ENCODE results near the gene FBXO34.
"Not testable (repeated sequence)": the region's sequence is repeated elsewhere in the genome, so short reads cannot be mapped to it uniquely, and the experiment has no call there.

FBXO34 gene

DNA sequence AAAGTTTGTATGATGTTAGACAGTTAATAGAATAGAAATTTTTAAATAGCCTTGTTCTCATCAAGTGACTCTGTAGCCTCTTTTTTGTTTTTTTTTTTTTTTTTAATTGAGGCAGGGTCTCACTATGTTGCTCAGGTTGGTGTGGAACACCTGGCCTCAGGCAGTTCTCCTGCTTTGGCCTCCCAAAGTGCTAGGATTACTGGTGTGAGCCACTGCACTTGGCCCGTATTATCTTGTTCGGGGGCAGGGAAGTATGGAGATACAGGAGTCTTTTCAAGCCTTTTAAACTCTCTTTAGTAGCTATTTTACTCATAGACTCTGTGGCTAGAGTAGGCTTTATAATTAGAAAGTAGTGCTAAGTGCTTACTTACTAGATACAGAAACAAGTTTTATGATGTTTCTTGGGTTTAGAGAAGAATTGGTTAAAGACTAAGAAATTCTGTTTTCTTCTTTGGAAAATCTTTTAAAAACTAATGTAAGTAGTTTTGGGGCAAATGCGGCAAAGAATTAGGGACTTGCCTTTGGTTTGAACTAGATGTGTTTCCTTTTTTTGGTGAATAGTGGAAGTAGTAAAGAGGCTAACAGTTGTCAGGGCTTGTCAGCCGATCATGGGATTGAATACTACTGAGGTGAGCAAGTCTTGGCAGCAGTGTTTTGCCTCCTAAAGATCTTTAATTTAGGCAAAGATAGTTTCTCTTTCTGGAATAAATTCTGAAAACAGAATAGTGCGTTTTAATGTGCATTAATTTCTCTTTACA, 31.3 kb downstream of the FBXO34 start:
- no peak overlapping the region for H3K9ac ChIP-seq (ENCODE audit: low read length)
- no peak overlapping the region for H3K4me3 ChIP-seq (ENCODE audit: low read length)
- no peaks in the 10 kb centered on the region for H3K36me3 ChIP-seq (ENCODE audit: control insufficient read depth, insufficient read depth, low read length)
- no peak overlapping the region for H3K27ac ChIP-seq (ENCODE audit: low read depth, low read length)
- peaks cover 2% of the 10 kb centered on the region for H3K4me1 ChIP-seq (ENCODE audit: control insufficient read depth, insufficient read depth, low read length)
- H3K27me3 ChIP-seq (ENCODE audit: control insufficient read depth, insufficient read depth, low read length), result no peaks in the 10 kb centered on the region

- Histone ChIP-seq H3K4me3 (ENCODE audit: low read length) (no peak overlapping the region), H3K27ac (ENCODE audit: low read depth, low read length) (no peak overlapping the region), H3K27me3 (ENCODE audit: control insufficient read depth, insufficient read depth, low read length) (no peaks in the 10 kb centered on the region), H3K9ac (ENCODE audit: low read length) (no peak overlapping the region), H3K4me1 (ENCODE audit: control insufficient read depth, insufficient read depth, low read length) (peaks cover 2% of the 10 kb centered on the region), H3K36me3 (ENCODE audit: control insufficient read depth, insufficient read depth, low read length) (no peaks in the 10 kb centered on the region)
Observed at GRCh38 chr14:55303125-55303499, 31.9 kb downstream of the FBXO34 start.

- Histone ChIP-seq H3K27me3 (ENCODE audit: control insufficient read depth, insufficient read depth, low read length) (no peaks in the 10 kb centered on the region), H3K27ac (ENCODE audit: low read depth, low read length) (no peak overlapping the region), H3K4me3 (ENCODE audit: low read length) (no peak overlapping the region), H3K4me1 (ENCODE audit: control insufficient read depth, insufficient read depth, low read length) (peaks cover 2% of the 10 kb centered on the region), H3K36me3 (ENCODE audit: control insufficient read depth, insufficient read depth, low read length) (no peaks in the 10 kb centered on the region), H3K9ac (ENCODE audit: low read length) (no peak overlapping the region)
Observed at GRCh38 chr14:55303691-55304145, 32.5 kb downstream of the FBXO34 start.

GRCh38 chr14:55306938-55307589, 35.8 kb downstream of the FBXO34 start:
- H3K9ac ChIP-seq (ENCODE audit: low read length), result no peak overlapping the region
- peak overlapping the region; percentile 4 for H3K4me3 ChIP-seq (ENCODE audit: low read length)
- no peaks in the 10 kb centered on the region for H3K36me3 ChIP-seq (ENCODE audit: control insufficient read depth, insufficient read depth, low read length)
- H3K27me3 ChIP-seq (ENCODE audit: control insufficient read depth, insufficient read depth, low read length), result no peaks in the 10 kb centered on the region
- peaks cover 2% of the 10 kb centered on the region for H3K4me1 ChIP-seq (ENCODE audit: control insufficient read depth, insufficient read depth, low read length)
- H3K27ac ChIP-seq (ENCODE audit: low read depth, low read length), result no peak overlapping the region

DNA sequence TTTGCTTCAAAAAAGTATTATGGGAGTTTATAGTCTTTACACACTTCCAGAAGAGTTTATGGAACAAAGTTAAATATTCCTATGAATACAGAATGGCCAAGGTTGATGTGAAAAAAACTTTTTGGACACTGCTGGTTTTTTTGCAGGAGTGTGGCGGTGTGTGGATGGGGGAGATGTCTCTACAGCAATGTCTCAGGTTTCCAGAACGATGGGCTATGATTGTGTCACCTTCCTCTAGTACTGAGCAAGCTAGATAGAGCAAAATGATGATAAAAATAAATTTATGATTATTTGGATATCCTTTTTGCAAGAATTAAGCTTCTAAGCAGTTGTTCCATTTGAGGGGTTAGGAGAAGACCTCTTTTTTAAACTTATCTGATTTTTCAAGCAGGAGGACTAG, 37.9 kb downstream of the FBXO34 start:
- no peaks in the 10 kb centered on the region for H3K4me1 ChIP-seq (ENCODE audit: control insufficient read depth, insufficient read depth, low read length)
- no peak overlapping the region for H3K27ac ChIP-seq (ENCODE audit: low read depth, low read length)

DNA sequence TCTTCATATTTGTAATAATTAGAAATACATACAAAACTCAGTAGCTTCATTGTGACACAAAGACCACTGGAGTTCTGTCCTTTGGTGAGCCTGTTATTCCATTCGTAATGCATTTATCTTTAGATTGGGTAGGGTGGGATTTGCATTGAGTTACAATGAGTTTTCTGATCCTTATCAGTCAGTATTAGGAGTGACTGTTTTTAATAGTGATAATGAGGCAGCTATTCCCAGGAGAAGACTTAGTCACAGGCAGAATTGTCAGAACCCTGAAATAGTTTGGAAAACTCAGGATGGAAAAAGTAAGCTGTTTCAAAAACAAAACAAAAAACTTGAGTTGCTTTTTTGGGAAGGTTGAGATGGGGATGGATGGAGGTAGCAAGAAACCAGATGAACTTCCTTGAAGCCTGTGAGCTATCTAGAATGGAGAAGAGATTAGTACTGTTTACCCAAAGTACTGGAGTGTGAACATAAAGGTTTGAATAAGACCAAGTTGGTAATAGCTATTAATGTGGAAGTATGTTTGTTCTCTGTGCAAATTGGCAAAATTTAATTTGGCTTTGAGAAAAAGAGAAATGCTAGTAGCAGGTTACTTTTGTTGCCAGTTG, 38.6 kb downstream of the FBXO34 start:
- H3K4me1 ChIP-seq (ENCODE audit: control insufficient read depth, insufficient read depth, low read length), result no peaks in the 10 kb centered on the region

More for the DNA sequence above, 37.9 kb downstream of the FBXO34 start:
- H3K4me3 ChIP-seq (ENCODE audit: low read length), result no peak overlapping the region
- H3K27me3 ChIP-seq (ENCODE audit: control insufficient read depth, insufficient read depth, low read length), result no peaks in the 10 kb centered on the region
- peaks cover 5% of the 10 kb centered on the region for H3K36me3 ChIP-seq (ENCODE audit: control insufficient read depth, insufficient read depth, low read length)
- H3K9ac ChIP-seq (ENCODE audit: low read length), result no peak overlapping the region

DNA sequence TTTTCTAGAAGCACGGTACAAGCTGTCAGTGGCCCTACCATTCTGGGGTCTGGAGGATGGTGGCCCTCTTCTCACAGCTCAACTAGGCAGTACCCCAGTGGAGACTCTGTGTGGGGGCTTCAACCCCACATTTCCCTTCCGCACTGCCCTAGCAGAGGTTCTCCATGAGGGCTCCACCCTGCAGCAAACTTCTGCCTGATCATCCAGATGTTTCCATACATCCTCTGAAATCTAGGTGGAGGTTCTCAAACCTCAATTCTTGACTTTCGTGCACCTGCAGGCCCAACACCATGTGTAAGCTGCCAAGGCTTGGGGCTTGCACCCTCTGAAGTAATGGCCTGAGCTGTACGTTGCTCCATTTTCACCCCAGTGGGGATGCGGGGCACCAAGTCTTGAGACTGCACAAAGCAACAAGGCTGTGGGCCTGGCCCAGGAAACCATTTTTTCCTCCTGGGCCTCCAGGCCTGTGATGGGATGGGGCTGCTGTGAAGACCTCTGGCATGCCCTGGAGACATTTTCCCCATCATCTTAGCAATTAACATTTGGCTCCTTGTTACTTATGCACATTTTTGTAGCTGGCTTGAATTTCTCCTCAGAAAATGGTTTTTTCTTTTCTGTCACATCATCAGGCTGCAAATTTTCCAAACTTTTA, 41.3 kb downstream of the FBXO34 start:
- not testable (repeated sequence) for H3K4me3 ChIP-seq (ENCODE audit: low read length); H3K27me3 ChIP-seq (ENCODE audit: control insufficient read depth, insufficient read depth, low read length); H3K36me3 ChIP-seq (ENCODE audit: control insufficient read depth, insufficient read depth, low read length); H3K4me1 ChIP-seq (ENCODE audit: control insufficient read depth, insufficient read depth, low read length); H3K27ac ChIP-seq (ENCODE audit: low read depth, low read length); H3K9ac ChIP-seq (ENCODE audit: low read length)

More for the DNA sequence above, 38.6 kb downstream of the FBXO34 start:
- Histone ChIP-seq H3K27me3 (ENCODE audit: control insufficient read depth, insufficient read depth, low read length) (no peaks in the 10 kb centered on the region), H3K27ac (ENCODE audit: low read depth, low read length) (no peak overlapping the region), H3K9ac (ENCODE audit: low read length) (no peak overlapping the region), H3K36me3 (ENCODE audit: control insufficient read depth, insufficient read depth, low read length) (peaks cover 5% of the 10 kb centered on the region), H3K4me3 (ENCODE audit: low read length) (no peak overlapping the region)

- no peak overlapping the region for H3K9ac ChIP-seq (ENCODE audit: low read length)
- no peak overlapping the region for H3K4me3 ChIP-seq (ENCODE audit: low read length)
- no peaks in the 10 kb centered on the region for H3K27me3 ChIP-seq (ENCODE audit: control insufficient read depth, insufficient read depth, low read length)
- H3K36me3 ChIP-seq (ENCODE audit: control insufficient read depth, insufficient read depth, low read length), result peaks cover 5% of the 10 kb centered on the region
- H3K27ac ChIP-seq (ENCODE audit: low read depth, low read length), result no peak overlapping the region
- H3K4me1 ChIP-seq (ENCODE audit: control insufficient read depth, insufficient read depth, low read length), result no peaks in the 10 kb centered on the region
Observed at GRCh38 chr14:55313480-55313879, 42.3 kb downstream of the FBXO34 start.

GRCh38 chr14:55314449-55314848, 43.2 kb downstream of the FBXO34 start:
- H3K4me3 ChIP-seq (ENCODE audit: low read length), result no peak overlapping the region
- H3K9ac ChIP-seq (ENCODE audit: low read length), result no peak overlapping the region
- no peaks in the 10 kb centered on the region for H3K4me1 ChIP-seq (ENCODE audit: control insufficient read depth, insufficient read depth, low read length)
- H3K27me3 ChIP-seq (ENCODE audit: control insufficient read depth, insufficient read depth, low read length), result no peaks in the 10 kb centered on the region
- H3K27ac ChIP-seq (ENCODE audit: low read depth, low read length), result no peak overlapping the region
- peaks cover 5% of the 10 kb centered on the region for H3K36me3 ChIP-seq (ENCODE audit: control insufficient read depth, insufficient read depth, low read length)

DNA sequence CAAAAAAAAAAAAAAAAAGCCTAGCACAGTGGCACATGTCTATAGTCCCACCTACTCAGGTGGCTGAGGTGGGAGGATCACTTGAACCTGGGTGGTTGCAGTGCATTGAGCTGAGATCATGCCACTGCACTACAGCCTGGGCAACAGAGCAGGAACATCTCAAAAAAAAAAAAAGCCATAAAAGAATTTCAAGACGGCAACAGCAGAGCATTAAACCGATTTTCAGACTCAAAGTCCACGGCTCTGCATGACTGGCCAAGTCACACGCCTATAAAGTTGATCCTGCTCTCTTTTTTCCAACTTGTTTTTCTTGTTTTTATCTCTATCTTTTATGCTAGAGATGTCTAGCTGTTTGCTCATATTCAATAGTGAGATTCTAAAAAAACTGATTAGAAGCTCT, 45.3 kb downstream of the FBXO34 start:
- Histone ChIP-seq H3K27me3 (ENCODE audit: control insufficient read depth, insufficient read depth, low read length) (no peaks in the 10 kb centered on the region), H3K9ac (ENCODE audit: low read length) (no peak overlapping the region), H3K4me3 (ENCODE audit: low read length) (no peak overlapping the region), H3K4me1 (ENCODE audit: control insufficient read depth, insufficient read depth, low read length) (no peaks in the 10 kb centered on the region), H3K36me3 (ENCODE audit: control insufficient read depth, insufficient read depth, low read length) (peaks cover 5% of the 10 kb centered on the region), H3K27ac (ENCODE audit: low read depth, low read length) (no peak overlapping the region)

DNA sequence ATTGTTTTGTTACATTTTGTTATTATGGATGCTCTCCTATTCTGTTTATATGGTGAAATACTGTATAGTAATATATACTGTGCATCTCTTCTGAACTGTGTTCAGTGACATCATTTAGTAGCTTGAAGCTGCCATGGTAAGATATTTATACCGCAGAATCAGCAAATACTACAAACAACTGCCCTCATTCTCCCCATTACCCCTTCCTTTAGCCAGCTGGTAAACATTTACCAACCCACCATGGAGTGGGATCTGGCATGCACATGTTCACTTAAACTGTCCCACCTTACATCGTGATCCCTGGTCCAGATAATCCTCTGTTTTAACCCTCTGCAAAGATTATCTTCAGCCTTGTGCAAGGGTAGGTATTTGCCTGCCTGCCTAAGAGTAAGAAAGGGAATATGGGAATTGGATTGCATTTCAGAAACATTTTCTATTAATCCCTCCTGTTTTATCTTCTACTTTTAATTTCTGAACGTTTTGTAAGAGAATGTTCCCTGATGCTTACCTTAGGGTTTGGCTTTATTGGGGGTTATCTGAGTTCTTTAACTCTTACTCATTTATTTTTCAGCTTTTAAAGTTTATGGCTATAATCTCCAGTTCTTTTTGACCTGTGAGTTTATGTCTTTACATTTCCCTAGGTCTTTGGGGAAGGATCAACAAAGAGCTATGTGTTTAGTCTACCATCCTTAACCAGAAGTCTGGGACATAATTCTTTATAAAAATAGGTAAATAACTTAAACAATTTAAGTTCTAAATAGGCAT, 46.5 kb downstream of the FBXO34 start:
- H3K36me3 ChIP-seq (ENCODE audit: control insufficient read depth, insufficient read depth, low read length), result peaks cover 5% of the 10 kb centered on the region
- no peaks in the 10 kb centered on the region for H3K27me3 ChIP-seq (ENCODE audit: control insufficient read depth, insufficient read depth, low read length)
- H3K4me3 ChIP-seq (ENCODE audit: low read length), result no peak overlapping the region
- no peak overlapping the region for H3K27ac ChIP-seq (ENCODE audit: low read depth, low read length)
- H3K9ac ChIP-seq (ENCODE audit: low read length), result no peak overlapping the region
- H3K4me1 ChIP-seq (ENCODE audit: control insufficient read depth, insufficient read depth, low read length), result no peaks in the 10 kb centered on the region

DNA sequence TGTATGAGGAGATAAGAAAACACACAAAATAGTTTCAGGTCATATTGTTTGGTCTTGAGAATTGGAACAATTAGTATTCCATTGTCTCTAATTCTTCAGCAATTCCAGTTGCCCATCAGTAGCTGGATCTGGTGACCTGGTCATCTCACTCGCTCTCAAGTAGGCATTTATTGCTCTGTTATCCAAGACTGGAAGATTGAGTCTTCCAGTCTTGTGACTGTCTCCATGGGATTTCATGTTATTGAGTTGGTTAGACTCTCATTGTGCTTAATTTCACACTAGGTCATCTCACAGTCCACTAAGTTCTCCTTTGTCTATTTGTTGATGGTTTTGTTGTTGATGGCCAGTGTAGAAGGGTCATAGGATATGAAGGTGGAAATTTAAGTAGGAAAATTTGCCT, 47.5 kb downstream of the FBXO34 start:
- H3K27me3 ChIP-seq (ENCODE audit: control insufficient read depth, insufficient read depth, low read length), result no peaks in the 10 kb centered on the region
- no peaks in the 10 kb centered on the region for H3K4me1 ChIP-seq (ENCODE audit: control insufficient read depth, insufficient read depth, low read length)
- no peaks in the 10 kb centered on the region for H3K36me3 ChIP-seq (ENCODE audit: control insufficient read depth, insufficient read depth, low read length)
- no peak overlapping the region for H3K4me3 ChIP-seq (ENCODE audit: low read length)
- H3K27ac ChIP-seq (ENCODE audit: low read depth, low read length), result no peak overlapping the region
- H3K9ac ChIP-seq (ENCODE audit: low read length), result no peak overlapping the region
